HCT116 (cell line): ENCODE measurements around the gene ARID3A. TPM values are rescaled to one million over a fixed set of nuclear protein-coding genes. Genes with fewer than 3 reads are reported as not detected.

Experiments used
- ATAC-seq: fragments of 200-7000 bp; cut with Tn5 transposase; 2 replicates; pipeline ENCODE4 v1.9.1; 2020; ENCODE audit warnings: mild to moderate bottlenecking, moderate library complexity
- BruUV-seq: library from RNA; stranded (reverse); fragments of 400-500 nt; replicated peaks from 2 replicates; lab custom pipeline; 2021; lab: Mats Ljungman, UMichigan
- CTCF ChIA-PET: fragments of 300-600 bp; sonication (Branson Sonifier 250); formaldehyde crosslinking; loops from one replicate; lab custom pipeline; 2021; ENCODE audit warnings: antibody characterized with exemption; lab: Charles Lee
- POLR2A ChIA-PET: fragments of 300-600, 350-600 bp; sonication (Branson Sonifier 250); formaldehyde crosslinking; loops from one replicate; lab custom pipeline; 2021; ENCODE audit warnings: antibody characterized with exemption; lab: Charles Lee
- RAD21 ChIA-PET, 2 experiments: fragments of 300-600 bp; sonication (Branson Sonifier 250); formaldehyde crosslinking; loops; one replicate each; lab custom pipeline; 2023; ENCODE audit warnings: low total read pairs in 2 of 2; ENCODE audit not compliant: uncharacterized antibody in 2 of 2, unreplicated experiment in 2 of 2, low non-redundant PET in 1 of 2; lab: Charles Lee
- DNase-seq: peaks from one replicate; pipeline ENCODE4 v3.0.0-alpha.2; 2010; ENCODE audit warnings: low read depth, low spot score
- H2AFZ ChIP-seq: fragments of 200-600 bp; shearing (Covaris generic), sonication (generic); 2 replicates; pipeline ENCODE4 v1.6.1; 2017; ENCODE audit warnings: low read depth, mixed run types, mixed read lengths, antibody characterized with exemption, low read length; ENCODE audit not compliant: poor library complexity, severe bottlenecking
- H3K27ac ChIP-seq: 2 replicates; pipeline ENCODE4 v1.5.1; 2012; ENCODE audit warnings: low read depth, low read length
- H3K27me3 ChIP-seq: fragments of 200-600 bp; sonication (generic); 2 replicates; pipeline ENCODE4 v1.6.1; 2016; ENCODE audit warnings: mixed run types, low read length, mixed read lengths; ENCODE audit not compliant: insufficient read depth
- H3K36me3 ChIP-seq, 2 experiments: fragments of 200-500 bp in 1 of 2; fragments of 200-600 bp in 1 of 2; sonication (Bioruptor generic) in 1 of 2; sonication (generic) in 1 of 2; 2 replicates each; pipeline versions ENCODE4 v1.5.1 to v1.6.1; 2014 to 2016; ENCODE audit warnings: low read length in 2 of 2, inconsistent platforms in 1 of 2, mixed read lengths in 1 of 2, mixed run types in 1 of 2; ENCODE audit not compliant: insufficient read depth in 2 of 2, control insufficient read depth in 1 of 2
- H3K4me1 ChIP-seq, 2 experiments: fragments of 200-600 bp in 1 of 2; sonication (generic) in 1 of 2; 2 replicates each; pipeline versions ENCODE4 v1.5.1 to v1.6.1; 2012 to 2017; ENCODE audit warnings: low read length in 2 of 2, inconsistent platforms in 1 of 2, mild to moderate bottlenecking in 1 of 2, mixed read lengths in 1 of 2, mixed run types in 1 of 2, moderate library complexity in 1 of 2; ENCODE audit not compliant: insufficient read depth in 2 of 2, control insufficient read depth in 1 of 2
- H3K4me2 ChIP-seq: fragments of 200-600 bp; sonication (generic); 2 replicates; pipeline ENCODE4 v1.6.1; 2017; ENCODE audit warnings: mixed run types, low read length, mixed read lengths
- H3K4me3 ChIP-seq, 2 experiments: fragments of 200-600 bp in 1 of 2; sonication (generic) in 1 of 2; replicated peaks in 1 of 2; 2 replicates each; pipeline ENCODE4 v1.5.1; 2011 to 2016; ENCODE audit warnings: low read length in 2 of 2, control low read depth in 1 of 2, low read depth in 1 of 2, mild to moderate bottlenecking in 1 of 2, mixed read lengths in 1 of 2, mixed run types in 1 of 2
- H3K79me2 ChIP-seq: fragments of 200-600 bp; sonication (generic); 2 replicates; pipeline ENCODE4 v1.6.1; 2017; ENCODE audit warnings: mild to moderate bottlenecking, mixed run types, low read length, moderate library complexity, mixed read lengths; ENCODE audit not compliant: insufficient read depth
- H3K9ac ChIP-seq: fragments of 200-600 bp; sonication (generic); 2 replicates; pipeline ENCODE4 v1.6.1; 2016; ENCODE audit warnings: low read length, mixed read lengths
- H3K9me2 ChIP-seq: fragments of 200-600 bp; sonication (generic), shearing (Covaris generic); 2 replicates; pipeline ENCODE4 v1.6.1; 2017; ENCODE audit warnings: mixed run types, mild to moderate bottlenecking, moderate library complexity; ENCODE audit not compliant: insufficient read depth
- H3K9me3 ChIP-seq, 2 experiments: fragments of 200-500 bp in 1 of 2; fragments of 200-600 bp in 1 of 2; sonication (Bioruptor generic) in 1 of 2; sonication (generic) in 1 of 2; 2 replicates each; pipeline ENCODE4 v1.6.1; 2014 to 2017; ENCODE audit warnings: low read length in 2 of 2, mixed read lengths in 2 of 2, inconsistent platforms in 1 of 2, low read depth in 1 of 2, mild to moderate bottlenecking in 1 of 2, mixed run types in 1 of 2, moderate library complexity in 1 of 2; ENCODE audit not compliant: control insufficient read depth in 1 of 2, insufficient read depth in 1 of 2
- H4K20me1 ChIP-seq: fragments of 200-600 bp; sonication (generic), shearing (Covaris generic); 2 replicates; pipeline ENCODE4 v1.6.1; 2017; ENCODE audit warnings: mixed run types, mild to moderate bottlenecking, moderate library complexity; ENCODE audit not compliant: insufficient read depth
- CEBPB ChIP-seq: IDR thresholded peaks from 2 replicates; pipeline ENCODE4 v1.6.1; 2012; ENCODE audit warnings: low read depth
- EGR1 ChIP-seq: IDR thresholded peaks from 2 replicates; pipeline ENCODE4 v1.6.1; 2012; ENCODE audit warnings: low read depth
- ELF1 ChIP-seq: IDR thresholded peaks from 2 replicates; pipeline ENCODE4 v1.6.1; 2012; ENCODE audit warnings: low read depth, borderline replicate concordance
- EZH2 ChIP-seq: fragments of 200-600 bp; sonication (generic); IDR thresholded peaks from 2 replicates; pipeline ENCODE4 v1.6.1; 2017; ENCODE audit warnings: antibody characterized with exemption, mixed run types
- FOSL1 ChIP-seq: IDR thresholded peaks from 2 replicates; pipeline ENCODE4 v1.6.1; 2012; ENCODE audit warnings: low read depth
- JUND ChIP-seq: IDR thresholded peaks from 2 replicates; pipeline ENCODE4 v1.6.1; 2012
- POLR2AphosphoS5 ChIP-seq: IDR thresholded peaks from 2 replicates; pipeline ENCODE4 v1.6.1; 2011; ENCODE audit warnings: mild to moderate bottlenecking, low read depth, low read length, moderate library complexity
- RAD21 ChIP-seq: IDR thresholded peaks from 2 replicates; pipeline ENCODE4 v1.6.1; 2012; ENCODE audit warnings: low read depth, mild to moderate bottlenecking
- SIN3A ChIP-seq: IDR thresholded peaks from 2 replicates; pipeline ENCODE4 v1.6.1; 2012; ENCODE audit warnings: low read depth
- SP1 ChIP-seq: IDR thresholded peaks from 2 replicates; pipeline ENCODE4 v1.6.1; 2012; ENCODE audit warnings: low read depth
- TCF7L2 ChIP-seq: IDR thresholded peaks from 2 replicates; pipeline ENCODE4 v1.7.0; 2011; ENCODE audit warnings: borderline replicate concordance, inconsistent platforms; ENCODE audit not compliant: insufficient read depth, insufficient read length; ENCODE audit errors: extremely low read depth
- YY1 ChIP-seq: IDR thresholded peaks from 2 replicates; pipeline ENCODE4 v1.6.1; 2011; ENCODE audit warnings: low read length, low read depth, moderate library complexity, mild to moderate bottlenecking; ENCODE audit not compliant: insufficient replicate concordance; ENCODE audit errors: extremely low read depth
- ZFX ChIP-seq: fragments of 450-650 bp; IDR thresholded peaks from 2 replicates; pipeline ENCODE4 v1.6.1; 2017
- ZNF274 ChIP-seq: fragments of 200-500 bp; sonication (Bioruptor generic); IDR thresholded peaks from 2 replicates; pipeline ENCODE4 v1.6.1; 2014; ENCODE audit warnings: mild to moderate bottlenecking, low read depth, low read length, inconsistent platforms
- intact Hi-C: fragments of 100-400 bp; cut with micrococcal nuclease; formaldehyde crosslinking; loops from 2 replicates; pipeline ENCODE4 v1.10.0; 2022
- total RNA-seq: library from RNA; stranded (reverse); gene quantifications from one replicate; pipeline ENCODE4 v1.2.1, GENCODE V29; 2021; ENCODE audit not compliant: unreplicated experiment
- TF ChIP-seq, protein P1 (sequence below): IDR thresholded peaks from 2 replicates; pipeline ENCODE4 v1.6.1; 2012; ENCODE audit warnings: low read depth
- TF ChIP-seq, protein P2 (sequence below): IDR thresholded peaks from 2 replicates; pipeline ENCODE4 v1.6.1; 2011; ENCODE audit warnings: mild to moderate bottlenecking, low read length, moderate library complexity; ENCODE audit not compliant: insufficient replicate concordance; ENCODE audit errors: extremely low read depth
- TF ChIP-seq, protein P3 (sequence below): IDR thresholded peaks from 2 replicates; pipeline ENCODE4 v1.6.1; 2012

The ARID3A gene
- total RNA-seq, 1 experiment from 2014 or later, result 21.8 TPM

DNA sequence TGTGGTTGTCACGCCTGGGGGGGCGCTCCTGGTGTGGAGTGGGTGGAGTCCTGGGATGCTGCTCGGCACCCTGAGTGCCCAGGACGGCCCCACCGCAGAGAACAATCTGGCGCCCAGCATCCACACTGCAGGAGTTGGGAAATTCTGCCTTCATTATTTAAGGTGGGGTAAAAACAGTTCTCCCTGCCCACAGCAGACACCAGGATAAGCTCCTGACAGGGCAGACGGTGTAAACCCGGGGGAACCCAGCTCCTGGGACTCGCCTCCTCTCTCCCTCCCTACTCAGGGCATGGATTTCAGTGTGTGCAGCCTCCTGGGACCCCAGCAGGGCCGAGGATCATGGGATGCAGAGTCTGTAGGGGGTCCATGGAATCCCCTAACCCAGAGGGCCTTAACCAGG, 50.6 kb downstream of the ARID3A start:
- H3K9me3 ChIP-seq, result peaks cover 0 to 3% of the 10 kb centered on the region in 2 experiments; a peak in 2 of 4 replicates
- H4K20me1 ChIP-seq, result no peaks in the 10 kb centered on the region
- H3K4me1 ChIP-seq, result peaks cover 8 to 13% of the 10 kb centered on the region in 2 experiments; a peak in 3 of 4 replicates
- no peaks in the 10 kb centered on the region for H3K79me2 ChIP-seq
- no peak overlapping the region for H3K9ac ChIP-seq
- no peak for TF ChIP-seq SIN3A
- TF ChIP-seq SP1, result no peak
- TF ChIP-seq, protein P1, sequence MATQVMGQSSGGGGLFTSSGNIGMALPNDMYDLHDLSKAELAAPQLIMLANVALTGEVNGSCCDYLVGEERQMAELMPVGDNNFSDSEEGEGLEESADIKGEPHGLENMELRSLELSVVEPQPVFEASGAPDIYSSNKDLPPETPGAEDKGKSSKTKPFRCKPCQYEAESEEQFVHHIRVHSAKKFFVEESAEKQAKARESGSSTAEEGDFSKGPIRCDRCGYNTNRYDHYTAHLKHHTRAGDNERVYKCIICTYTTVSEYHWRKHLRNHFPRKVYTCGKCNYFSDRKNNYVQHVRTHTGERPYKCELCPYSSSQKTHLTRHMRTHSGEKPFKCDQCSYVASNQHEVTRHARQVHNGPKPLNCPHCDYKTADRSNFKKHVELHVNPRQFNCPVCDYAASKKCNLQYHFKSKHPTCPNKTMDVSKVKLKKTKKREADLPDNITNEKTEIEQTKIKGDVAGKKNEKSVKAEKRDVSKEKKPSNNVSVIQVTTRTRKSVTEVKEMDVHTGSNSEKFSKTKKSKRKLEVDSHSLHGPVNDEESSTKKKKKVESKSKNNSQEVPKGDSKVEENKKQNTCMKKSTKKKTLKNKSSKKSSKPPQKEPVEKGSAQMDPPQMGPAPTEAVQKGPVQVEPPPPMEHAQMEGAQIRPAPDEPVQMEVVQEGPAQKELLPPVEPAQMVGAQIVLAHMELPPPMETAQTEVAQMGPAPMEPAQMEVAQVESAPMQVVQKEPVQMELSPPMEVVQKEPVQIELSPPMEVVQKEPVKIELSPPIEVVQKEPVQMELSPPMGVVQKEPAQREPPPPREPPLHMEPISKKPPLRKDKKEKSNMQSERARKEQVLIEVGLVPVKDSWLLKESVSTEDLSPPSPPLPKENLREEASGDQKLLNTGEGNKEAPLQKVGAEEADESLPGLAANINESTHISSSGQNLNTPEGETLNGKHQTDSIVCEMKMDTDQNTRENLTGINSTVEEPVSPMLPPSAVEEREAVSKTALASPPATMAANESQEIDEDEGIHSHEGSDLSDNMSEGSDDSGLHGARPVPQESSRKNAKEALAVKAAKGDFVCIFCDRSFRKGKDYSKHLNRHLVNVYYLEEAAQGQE, result no peak
- TF ChIP-seq ZFX, result no peak
- no peak for TF ChIP-seq RAD21
- no peak for TF ChIP-seq JUND
- no peak for TF ChIP-seq TCF7L2
- no peak for TF ChIP-seq FOSL1
- no peak for TF ChIP-seq EZH2
- no peak for TF ChIP-seq POLR2AphosphoS5
- TF ChIP-seq, protein P2, sequence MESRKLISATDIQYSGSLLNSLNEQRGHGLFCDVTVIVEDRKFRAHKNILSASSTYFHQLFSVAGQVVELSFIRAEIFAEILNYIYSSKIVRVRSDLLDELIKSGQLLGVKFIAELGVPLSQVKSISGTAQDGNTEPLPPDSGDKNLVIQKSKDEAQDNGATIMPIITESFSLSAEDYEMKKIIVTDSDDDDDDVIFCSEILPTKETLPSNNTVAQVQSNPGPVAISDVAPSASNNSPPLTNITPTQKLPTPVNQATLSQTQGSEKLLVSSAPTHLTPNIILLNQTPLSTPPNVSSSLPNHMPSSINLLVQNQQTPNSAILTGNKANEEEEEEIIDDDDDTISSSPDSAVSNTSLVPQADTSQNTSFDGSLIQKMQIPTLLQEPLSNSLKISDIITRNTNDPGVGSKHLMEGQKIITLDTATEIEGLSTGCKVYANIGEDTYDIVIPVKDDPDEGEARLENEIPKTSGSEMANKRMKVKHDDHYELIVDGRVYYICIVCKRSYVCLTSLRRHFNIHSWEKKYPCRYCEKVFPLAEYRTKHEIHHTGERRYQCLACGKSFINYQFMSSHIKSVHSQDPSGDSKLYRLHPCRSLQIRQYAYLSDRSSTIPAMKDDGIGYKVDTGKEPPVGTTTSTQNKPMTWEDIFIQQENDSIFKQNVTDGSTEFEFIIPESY, result no peak
- TF ChIP-seq YY1, result no peak
- no peak for TF ChIP-seq ELF1
- TF ChIP-seq EGR1, result no peak
- TF ChIP-seq ZNF274, result no peak
- TF ChIP-seq, protein P3, sequence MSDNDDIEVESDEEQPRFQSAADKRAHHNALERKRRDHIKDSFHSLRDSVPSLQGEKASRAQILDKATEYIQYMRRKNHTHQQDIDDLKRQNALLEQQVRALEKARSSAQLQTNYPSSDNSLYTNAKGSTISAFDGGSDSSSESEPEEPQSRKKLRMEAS, result no peak
- TF ChIP-seq CEBPB, result no peak
- TF ChIP-seq, all 23 proteins: peak for 0
- no peak overlapping the region for H3K4me3 ChIP-seq
- DNase-seq (no peak), ATAC-seq (no peak)
- H3K27me3 ChIP-seq, result no peaks in the 10 kb centered on the region
- H3K36me3 ChIP-seq, result peaks cover 3 to 10% of the 10 kb centered on the region in 2 experiments; a peak in 2 of 4 replicates
- no peak overlapping the region for H2AFZ ChIP-seq
- ChIA-PET CTCF (no interaction called here), POLR2A (no interaction called here), RAD21 (no interaction called here)
- no peaks in the 10 kb centered on the region for H3K9me2 ChIP-seq
- no TSS peak for BruUV-seq
- H3K4me2 ChIP-seq, result no peak overlapping the region
- intact Hi-C loops, result no loop called here
- no peak overlapping the region for H3K27ac ChIP-seq
